NB4 (cell line): Measurements from ENCODE around the gene MAP1B.

Experiments used
- POLR2A ChIP-seq: IDR thresholded peaks from 2 replicates; pipeline ENCODE4 v1.6.1; 2011; ENCODE audit warnings: mild to moderate bottlenecking; ENCODE audit not compliant: insufficient read length; ENCODE audit errors: extremely low read depth
- TF ChIP-seq, protein P1 (sequence below): IDR thresholded peaks from 2 replicates; pipeline ENCODE4 v1.6.1; 2011; ENCODE audit warnings: low read depth, low read length
- TF ChIP-seq, protein P2 (sequence below): IDR thresholded peaks from one replicate; pipeline ENCODE4 v1.5.1; 2012; ENCODE audit warnings: low read depth, low read length

GRCh38 chr5:72214168-72214567, 106.9 kb downstream of the MAP1B start:
- no peak for TF ChIP-seq POLR2A
- TF ChIP-seq, protein P1, sequence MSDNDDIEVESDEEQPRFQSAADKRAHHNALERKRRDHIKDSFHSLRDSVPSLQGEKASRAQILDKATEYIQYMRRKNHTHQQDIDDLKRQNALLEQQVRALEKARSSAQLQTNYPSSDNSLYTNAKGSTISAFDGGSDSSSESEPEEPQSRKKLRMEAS, result no peak
- TF ChIP-seq, protein P2, sequence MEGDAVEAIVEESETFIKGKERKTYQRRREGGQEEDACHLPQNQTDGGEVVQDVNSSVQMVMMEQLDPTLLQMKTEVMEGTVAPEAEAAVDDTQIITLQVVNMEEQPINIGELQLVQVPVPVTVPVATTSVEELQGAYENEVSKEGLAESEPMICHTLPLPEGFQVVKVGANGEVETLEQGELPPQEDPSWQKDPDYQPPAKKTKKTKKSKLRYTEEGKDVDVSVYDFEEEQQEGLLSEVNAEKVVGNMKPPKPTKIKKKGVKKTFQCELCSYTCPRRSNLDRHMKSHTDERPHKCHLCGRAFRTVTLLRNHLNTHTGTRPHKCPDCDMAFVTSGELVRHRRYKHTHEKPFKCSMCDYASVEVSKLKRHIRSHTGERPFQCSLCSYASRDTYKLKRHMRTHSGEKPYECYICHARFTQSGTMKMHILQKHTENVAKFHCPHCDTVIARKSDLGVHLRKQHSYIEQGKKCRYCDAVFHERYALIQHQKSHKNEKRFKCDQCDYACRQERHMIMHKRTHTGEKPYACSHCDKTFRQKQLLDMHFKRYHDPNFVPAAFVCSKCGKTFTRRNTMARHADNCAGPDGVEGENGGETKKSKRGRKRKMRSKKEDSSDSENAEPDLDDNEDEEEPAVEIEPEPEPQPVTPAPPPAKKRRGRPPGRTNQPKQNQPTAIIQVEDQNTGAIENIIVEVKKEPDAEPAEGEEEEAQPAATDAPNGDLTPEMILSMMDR, result no peak
